ENCODE data around the gene C10orf53. TPM values are rescaled to one million over a fixed set of nuclear protein-coding genes. Genes with fewer than 3 reads are reported as not detected.
"Not testable (repeated sequence)": the region's sequence is repeated elsewhere in the genome, so short reads cannot be mapped to it uniquely, and the experiment has no call there.

Gene C10orf53
- total RNA-seq, 1 experiment from 2014 or later, result not detected

DNA sequence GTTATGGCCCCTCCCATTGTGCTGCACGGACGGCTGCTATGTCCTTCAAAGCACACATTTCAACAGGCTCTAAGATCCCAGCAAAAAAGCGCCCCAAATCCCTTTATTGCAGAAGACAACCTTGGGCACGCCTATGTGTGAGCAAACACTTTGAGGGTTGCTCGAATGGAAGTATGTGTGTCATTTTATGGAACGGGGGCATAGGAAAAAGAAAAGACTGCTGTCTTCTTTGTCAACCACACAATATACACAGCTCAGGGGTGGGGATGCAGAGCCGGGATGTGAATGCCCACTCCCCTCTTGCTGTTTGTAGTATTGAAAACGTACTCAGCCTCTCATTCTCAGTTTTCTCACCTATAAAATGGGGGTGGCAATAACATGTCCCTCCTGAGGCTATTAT, 32.0 kb downstream of the C10orf53 start:
- ChIA-PET POLR2A (ENCODE audit: unreplicated experiment) (no interaction called here), CTCF (no interaction called here)
- no peaks in the 10 kb centered on the region for H3K4me1 ChIP-seq (ENCODE audit: insufficient read depth, low read length)
- no peak overlapping the region for H3K9ac ChIP-seq (ENCODE audit: low read length)
- peaks cover 67% of the 10 kb centered on the region for H3K27me3 ChIP-seq (ENCODE audit: low read length)
- BruUV-seq (replicated peaks), result no TSS peak
- H3K27ac ChIP-seq (ENCODE audit: low read length), result no peak overlapping the region
- ATAC-seq (peak; percentile 27), DNase-seq (no peak)
- H3K9me3 ChIP-seq (ENCODE audit: low read length), result 0 out of 2 replicates have a peak, but pooled peaks cover 3% of the 10 kb centered on the region
- H3K79me2 ChIP-seq (ENCODE audit: low read length), result no peaks in the 10 kb centered on the region
- no peaks in the 10 kb centered on the region for H3K36me3 ChIP-seq (ENCODE audit: low read depth, low read length)
- no peak overlapping the region for H3K4me2 ChIP-seq (ENCODE audit: low read length)
- H2AFZ ChIP-seq (ENCODE audit: low read length), result no peak overlapping the region
- intact Hi-C loops (cut with micrococcal nuclease), result no loop called here
- H3F3A ChIP-seq (ENCODE audit: low read length, unreplicated experiment), result no peaks in the 10 kb centered on the region
- no peaks in the 10 kb centered on the region for H4K20me1 ChIP-seq (ENCODE audit: low read length)
- no peak overlapping the region for H3K4me3 ChIP-seq (ENCODE audit: low read length)
- H3K9me2 ChIP-seq (replicated peaks; ENCODE audit: low read length), result no peaks in the 10 kb centered on the region
- no peak for TF ChIP-seq EZH2phosphoT487 (IDR thresholded peaks at IDR 0.05; ENCODE audit: borderline replicate concordance, low read length)
- TF ChIP-seq, protein P1, sequence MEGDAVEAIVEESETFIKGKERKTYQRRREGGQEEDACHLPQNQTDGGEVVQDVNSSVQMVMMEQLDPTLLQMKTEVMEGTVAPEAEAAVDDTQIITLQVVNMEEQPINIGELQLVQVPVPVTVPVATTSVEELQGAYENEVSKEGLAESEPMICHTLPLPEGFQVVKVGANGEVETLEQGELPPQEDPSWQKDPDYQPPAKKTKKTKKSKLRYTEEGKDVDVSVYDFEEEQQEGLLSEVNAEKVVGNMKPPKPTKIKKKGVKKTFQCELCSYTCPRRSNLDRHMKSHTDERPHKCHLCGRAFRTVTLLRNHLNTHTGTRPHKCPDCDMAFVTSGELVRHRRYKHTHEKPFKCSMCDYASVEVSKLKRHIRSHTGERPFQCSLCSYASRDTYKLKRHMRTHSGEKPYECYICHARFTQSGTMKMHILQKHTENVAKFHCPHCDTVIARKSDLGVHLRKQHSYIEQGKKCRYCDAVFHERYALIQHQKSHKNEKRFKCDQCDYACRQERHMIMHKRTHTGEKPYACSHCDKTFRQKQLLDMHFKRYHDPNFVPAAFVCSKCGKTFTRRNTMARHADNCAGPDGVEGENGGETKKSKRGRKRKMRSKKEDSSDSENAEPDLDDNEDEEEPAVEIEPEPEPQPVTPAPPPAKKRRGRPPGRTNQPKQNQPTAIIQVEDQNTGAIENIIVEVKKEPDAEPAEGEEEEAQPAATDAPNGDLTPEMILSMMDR (conservative IDR thresholded peaks at IDR 0.05; ENCODE audit: low read depth, low read length), result no peak

DNA sequence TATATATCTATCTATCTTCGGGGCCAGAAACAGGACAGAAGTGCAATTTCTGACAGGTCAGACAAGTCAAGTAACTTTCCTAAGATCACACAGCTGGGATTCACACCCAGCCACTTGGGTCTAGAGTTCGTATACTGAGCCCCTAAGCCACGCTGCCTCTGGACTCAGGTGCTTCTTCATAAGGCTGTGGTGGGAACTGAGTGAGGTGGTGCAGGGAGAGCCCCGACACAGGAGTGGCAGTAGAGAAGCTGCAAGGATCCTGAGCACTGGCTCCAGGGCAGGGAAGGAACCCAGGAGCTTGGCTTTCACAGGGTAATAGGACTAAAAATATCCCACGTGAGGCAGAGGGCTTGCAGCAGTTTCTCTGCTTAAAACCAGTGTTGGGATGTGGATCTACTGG, 33.8 kb downstream of the C10orf53 start:
- H3K27me3 ChIP-seq (ENCODE audit: low read length), result peaks cover 50% of the 10 kb centered on the region
- no peaks in the 10 kb centered on the region for H3K4me1 ChIP-seq (ENCODE audit: insufficient read depth, low read length)
- 0 out of 2 replicates have a peak, but pooled peaks cover 3% of the 10 kb centered on the region for H3K9me3 ChIP-seq (ENCODE audit: low read length)
- H3K27ac ChIP-seq (ENCODE audit: low read length), result no peak overlapping the region
- no peaks in the 10 kb centered on the region for H3K79me2 ChIP-seq (ENCODE audit: low read length)
- DNase-seq (no peak), ATAC-seq (no peak)
- H3K36me3 ChIP-seq (ENCODE audit: low read depth, low read length), result no peaks in the 10 kb centered on the region
- CTCF ChIA-PET, result no interaction called here
- H3K4me3 ChIP-seq (ENCODE audit: low read length), result no peak overlapping the region
- no peak for TF ChIP-seq EZH2 (IDR thresholded peaks at IDR 0.05; ENCODE audit: low read length, unreplicated experiment)
- no peak for TF ChIP-seq EZH2phosphoT487 (IDR thresholded peaks at IDR 0.05; ENCODE audit: borderline replicate concordance, low read length)
- TF ChIP-seq, protein P1 (conservative IDR thresholded peaks at IDR 0.05; ENCODE audit: low read depth, low read length), result no peak
- no peaks in the 10 kb centered on the region for H3F3A ChIP-seq (ENCODE audit: low read length, unreplicated experiment)
- H3K4me2 ChIP-seq (ENCODE audit: low read length), result no peak overlapping the region
- BruUV-seq (replicated peaks), result no TSS peak
- no peaks in the 10 kb centered on the region for H4K20me1 ChIP-seq (ENCODE audit: low read length)
- POLR2A ChIA-PET (ENCODE audit: unreplicated experiment), result no interaction called here
- no peak overlapping the region for H3K9ac ChIP-seq (ENCODE audit: low read length)
- H3K9me2 ChIP-seq (replicated peaks; ENCODE audit: low read length), result no peaks in the 10 kb centered on the region
- H2AFZ ChIP-seq (ENCODE audit: low read length), result no peak overlapping the region
- intact Hi-C loops (cut with micrococcal nuclease), result no loop called here

DNA sequence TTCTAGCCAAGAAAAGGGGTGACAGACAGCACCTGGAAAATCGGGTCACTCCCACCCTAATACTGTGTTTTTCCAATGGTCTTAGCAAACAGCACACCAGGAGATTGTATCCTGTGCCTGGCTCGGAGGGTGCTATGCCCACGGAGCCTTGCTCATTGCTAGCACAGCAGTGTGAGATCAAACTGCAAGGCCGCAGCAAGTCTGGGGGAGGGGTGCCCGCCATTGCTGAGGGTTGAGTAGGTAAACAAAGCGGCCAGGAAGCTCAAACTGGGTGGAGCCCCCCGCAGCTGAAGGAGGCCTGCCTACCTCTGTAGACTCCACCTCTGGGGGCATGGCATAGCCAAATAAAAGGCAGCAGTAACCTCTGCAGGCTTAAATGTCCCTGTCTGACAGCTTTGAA, 35.7 kb downstream of the C10orf53 start:
- H3K4me1 ChIP-seq (ENCODE audit: insufficient read depth, low read length); POLR2A ChIA-PET (ENCODE audit: unreplicated experiment); H3K36me3 ChIP-seq (ENCODE audit: low read depth, low read length); H3K9me3 ChIP-seq (ENCODE audit: low read length); H2AFZ ChIP-seq (ENCODE audit: low read length); ATAC-seq; DNase-seq; BruUV-seq (replicated peaks); H3K9ac ChIP-seq (ENCODE audit: low read length); CTCF ChIA-PET; H3K79me2 ChIP-seq (ENCODE audit: low read length); intact Hi-C loops (cut with micrococcal nuclease); H4K20me1 ChIP-seq (ENCODE audit: low read length); H3K27ac ChIP-seq (ENCODE audit: low read length); H3K4me2 ChIP-seq (ENCODE audit: low read length); H3K4me3 ChIP-seq (ENCODE audit: low read length); H3F3A ChIP-seq (ENCODE audit: low read length, unreplicated experiment); H3K9me2 ChIP-seq (replicated peaks; ENCODE audit: low read length): not testable (repeated sequence)
- peaks cover 38% of the 10 kb centered on the region for H3K27me3 ChIP-seq (ENCODE audit: low read length)

Measured in PC-3 (cell line).